HCT116 (cell line): Measurements from ENCODE around the gene TTLL11.

ENCODE experiments used
- CBX3 ChIP-seq: IDR thresholded peaks from 2 replicates; pipeline ENCODE4 v1.6.1; 2012; ENCODE audit warnings: low read depth
- CEBPB ChIP-seq: IDR thresholded peaks from 2 replicates; pipeline ENCODE4 v1.6.1; 2012; ENCODE audit warnings: low read depth
- CTCF ChIP-seq, 3 experiments: fragments of 200-600 bp in 1 of 3; sonication (generic) in 1 of 3; IDR thresholded peaks in 2 of 3; conservative IDR thresholded peaks in 1 of 3; 2 replicates each; pipeline ENCODE4 v1.5.1; 2012 to 2017; ENCODE audit warnings: low read depth in 2 of 3, low read length in 2 of 3, antibody characterized with exemption in 1 of 3, borderline replicate concordance in 1 of 3, control low read depth in 1 of 3, mild to moderate bottlenecking in 1 of 3, mixed read lengths in 1 of 3, mixed run types in 1 of 3, moderate library complexity in 1 of 3; ENCODE audit not compliant: insufficient read depth in 1 of 3
- EZH2 ChIP-seq: fragments of 200-600 bp; sonication (generic); IDR thresholded peaks from 2 replicates; pipeline ENCODE4 v1.6.1; 2017; ENCODE audit warnings: antibody characterized with exemption, mixed run types
- MAX ChIP-seq: IDR thresholded peaks from 2 replicates; pipeline ENCODE4 v1.6.1; 2012
- POLR2A ChIP-seq: IDR thresholded peaks from 2 replicates; pipeline ENCODE4 v1.7.0; 2011; ENCODE audit warnings: borderline replicate concordance; ENCODE audit not compliant: insufficient read depth, insufficient read length; ENCODE audit errors: extremely low read depth
- POLR2AphosphoS5 ChIP-seq: IDR thresholded peaks from 2 replicates; pipeline ENCODE4 v1.6.1; 2011; ENCODE audit warnings: mild to moderate bottlenecking, low read depth, low read length, moderate library complexity
- RAD21 ChIP-seq: IDR thresholded peaks from 2 replicates; pipeline ENCODE4 v1.6.1; 2012; ENCODE audit warnings: low read depth, mild to moderate bottlenecking
- SRF ChIP-seq: IDR thresholded peaks from 2 replicates; pipeline ENCODE4 v1.6.1; 2012; ENCODE audit warnings: low read depth
- YY1 ChIP-seq: IDR thresholded peaks from 2 replicates; pipeline ENCODE4 v1.6.1; 2011; ENCODE audit warnings: low read length, low read depth, moderate library complexity, mild to moderate bottlenecking; ENCODE audit not compliant: insufficient replicate concordance; ENCODE audit errors: extremely low read depth
- TF ChIP-seq, protein P1 (sequence below): IDR thresholded peaks from 2 replicates; pipeline ENCODE4 v1.6.1; 2012; ENCODE audit warnings: low read depth

- TF ChIP-seq YY1 (no peak), CTCF (IDR thresholded peaks at IDR 0.05 in 2 of 3, conservative IDR thresholded peaks at IDR 0.05 in 1 of 3; ENCODE audit: borderline replicate concordance in 1 of 3, insufficient read depth in 1 of 3, low read depth in 2 of 3, low read length in 2 of 3) (no peak), SRF (no peak), POLR2A (no peak), CEBPB (no peak), EZH2 (no peak), CBX3 (no peak), POLR2AphosphoS5 (no peak), RAD21 (no peak), MAX (no peak)
- TF ChIP-seq, protein P1, sequence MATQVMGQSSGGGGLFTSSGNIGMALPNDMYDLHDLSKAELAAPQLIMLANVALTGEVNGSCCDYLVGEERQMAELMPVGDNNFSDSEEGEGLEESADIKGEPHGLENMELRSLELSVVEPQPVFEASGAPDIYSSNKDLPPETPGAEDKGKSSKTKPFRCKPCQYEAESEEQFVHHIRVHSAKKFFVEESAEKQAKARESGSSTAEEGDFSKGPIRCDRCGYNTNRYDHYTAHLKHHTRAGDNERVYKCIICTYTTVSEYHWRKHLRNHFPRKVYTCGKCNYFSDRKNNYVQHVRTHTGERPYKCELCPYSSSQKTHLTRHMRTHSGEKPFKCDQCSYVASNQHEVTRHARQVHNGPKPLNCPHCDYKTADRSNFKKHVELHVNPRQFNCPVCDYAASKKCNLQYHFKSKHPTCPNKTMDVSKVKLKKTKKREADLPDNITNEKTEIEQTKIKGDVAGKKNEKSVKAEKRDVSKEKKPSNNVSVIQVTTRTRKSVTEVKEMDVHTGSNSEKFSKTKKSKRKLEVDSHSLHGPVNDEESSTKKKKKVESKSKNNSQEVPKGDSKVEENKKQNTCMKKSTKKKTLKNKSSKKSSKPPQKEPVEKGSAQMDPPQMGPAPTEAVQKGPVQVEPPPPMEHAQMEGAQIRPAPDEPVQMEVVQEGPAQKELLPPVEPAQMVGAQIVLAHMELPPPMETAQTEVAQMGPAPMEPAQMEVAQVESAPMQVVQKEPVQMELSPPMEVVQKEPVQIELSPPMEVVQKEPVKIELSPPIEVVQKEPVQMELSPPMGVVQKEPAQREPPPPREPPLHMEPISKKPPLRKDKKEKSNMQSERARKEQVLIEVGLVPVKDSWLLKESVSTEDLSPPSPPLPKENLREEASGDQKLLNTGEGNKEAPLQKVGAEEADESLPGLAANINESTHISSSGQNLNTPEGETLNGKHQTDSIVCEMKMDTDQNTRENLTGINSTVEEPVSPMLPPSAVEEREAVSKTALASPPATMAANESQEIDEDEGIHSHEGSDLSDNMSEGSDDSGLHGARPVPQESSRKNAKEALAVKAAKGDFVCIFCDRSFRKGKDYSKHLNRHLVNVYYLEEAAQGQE: no peak
These were observed 248.5 kb downstream of the TTLL11 start for GRCh38 chr9:121844562-121844961.
